ENCODE data around the gene BBIP1. TPM values are rescaled to one million over a fixed set of nuclear protein-coding genes. Genes with fewer than 3 reads are reported as not detected.

The BBIP1 gene
- total RNA-seq, 1 experiment from 2014 or later = 16.7 TPM

- Mint-ChIP-seq H3K27ac (ENCODE audit: unreplicated experiment) (no peak overlapping the region), H3K9me3 (ENCODE audit: unreplicated experiment) (no peaks in the 10 kb centered on the region), H3K4me1 (ENCODE audit: low read depth, unreplicated experiment) (peaks cover 21% of the 10 kb centered on the region), H3K4me3 (ENCODE audit: unreplicated experiment) (no peak overlapping the region), H3K36me3 (ENCODE audit: insufficient read depth, unreplicated experiment) (peaks cover 2% of the 10 kb centered on the region), H3K27me3 (ENCODE audit: insufficient read depth, unreplicated experiment) (no peaks in the 10 kb centered on the region)
- no peak for DNase-seq
- no peak overlapping the region for H3K4me3 ChIP-seq (ENCODE audit: low read depth, low read length)
- H3K27me3 ChIP-seq (replicated peaks; ENCODE audit: control insufficient read depth, insufficient read depth, low read length) = no peaks in the 10 kb centered on the region
- no peaks in the 10 kb centered on the region for H3K9me3 ChIP-seq
- BruUV-seq (replicated peaks) = no TSS peak
- peaks cover 25% of the 10 kb centered on the region for H3K4me1 ChIP-seq
- POLR2A ChIA-PET = no interaction called here
- TF ChIP-seq CTCF (IDR thresholded peaks at IDR 0.05; ENCODE audit: insufficient read depth in 1 of 2, low read depth in 1 of 2, low read length in 1 of 2, severe bottlenecking in 1 of 2, unreplicated experiment in 1 of 2) = no peak
- intact Hi-C loops (cut with micrococcal nuclease; ENCODE audit: unreplicated experiment) = no loop called here
- CTCF ChIA-PET = no interaction called here
- H3K36me3 ChIP-seq (ENCODE audit: control insufficient read depth, insufficient read depth, low read length) = no peaks in the 10 kb centered on the region
These were observed 55.6 kb downstream of the BBIP1 start for GRCh38 chr10:110863361-110863760.

GRCh38 chr10:110862961-110863360 is 56.0 kb downstream of the BBIP1 start:
- POLR2A ChIA-PET = no interaction called here
- no peaks in the 10 kb centered on the region for H3K27me3 ChIP-seq (replicated peaks; ENCODE audit: control insufficient read depth, insufficient read depth, low read length)
- H3K4me3 ChIP-seq (ENCODE audit: low read depth, low read length) = no peak overlapping the region
- H3K4me3 Mint-ChIP-seq (ENCODE audit: unreplicated experiment) = no peak overlapping the region
- no TSS peak for BruUV-seq (replicated peaks)
- H3K9me3 ChIP-seq = no peaks in the 10 kb centered on the region
- no peaks in the 10 kb centered on the region for H3K36me3 ChIP-seq (ENCODE audit: control insufficient read depth, insufficient read depth, low read length)
- no peak for DNase-seq
- no peak for TF ChIP-seq CTCF (IDR thresholded peaks at IDR 0.05; ENCODE audit: insufficient read depth in 1 of 2, low read depth in 1 of 2, low read length in 1 of 2, severe bottlenecking in 1 of 2, unreplicated experiment in 1 of 2)
- H3K4me1 Mint-ChIP-seq (ENCODE audit: low read depth, unreplicated experiment) = peaks cover 25% of the 10 kb centered on the region
- H3K27ac Mint-ChIP-seq (ENCODE audit: unreplicated experiment) = no peak overlapping the region
- H3K9me3 Mint-ChIP-seq (ENCODE audit: unreplicated experiment) = no peaks in the 10 kb centered on the region
- H3K4me1 ChIP-seq = peaks cover 29% of the 10 kb centered on the region
- no peaks in the 10 kb centered on the region for H3K27me3 Mint-ChIP-seq (ENCODE audit: insufficient read depth, unreplicated experiment)
- CTCF ChIA-PET = no interaction called here
- intact Hi-C loops (cut with micrococcal nuclease; ENCODE audit: unreplicated experiment) = no loop called here
- peaks cover 6% of the 10 kb centered on the region for H3K36me3 Mint-ChIP-seq (ENCODE audit: insufficient read depth, unreplicated experiment)

GRCh38 chr10:110861930-110862649 is 56.9 kb downstream of the BBIP1 start:
- DNase-seq = no peak
- Mint-ChIP-seq H3K27me3 (ENCODE audit: insufficient read depth, unreplicated experiment) (no peaks in the 10 kb centered on the region), H3K9me3 (ENCODE audit: unreplicated experiment) (no peaks in the 10 kb centered on the region), H3K4me1 (ENCODE audit: low read depth, unreplicated experiment) (peaks cover 33% of the 10 kb centered on the region), H3K4me3 (ENCODE audit: unreplicated experiment) (no peak overlapping the region), H3K27ac (ENCODE audit: unreplicated experiment) (no peak overlapping the region), H3K36me3 (ENCODE audit: insufficient read depth, unreplicated experiment) (peaks cover 11% of the 10 kb centered on the region)
- BruUV-seq (replicated peaks) = no TSS peak
- intact Hi-C loops (cut with micrococcal nuclease; ENCODE audit: unreplicated experiment) = no loop called here
- Histone ChIP-seq H3K27me3 (replicated peaks; ENCODE audit: control insufficient read depth, insufficient read depth, low read length) (no peaks in the 10 kb centered on the region), H3K4me1 (peaks cover 38% of the 10 kb centered on the region), H3K4me3 (ENCODE audit: low read depth, low read length) (no peak overlapping the region), H3K9me3 (no peaks in the 10 kb centered on the region), H3K36me3 (ENCODE audit: control insufficient read depth, insufficient read depth, low read length) (no peaks in the 10 kb centered on the region)
- ChIA-PET CTCF (no interaction called here), POLR2A (interaction anchor here (1.7 kb wide), 1 partner anchor 9 kb away, joined by 10 read pairs; the partner anchor contains the start of gene PDCD4)
- no peak for TF ChIP-seq CTCF (IDR thresholded peaks at IDR 0.05; ENCODE audit: insufficient read depth in 1 of 2, low read depth in 1 of 2, low read length in 1 of 2, severe bottlenecking in 1 of 2, unreplicated experiment in 1 of 2)

Measured in Caco-2 (cell line).